ENCODE data around the gene MAP3K5.

Gene MAP3K5

DNA sequence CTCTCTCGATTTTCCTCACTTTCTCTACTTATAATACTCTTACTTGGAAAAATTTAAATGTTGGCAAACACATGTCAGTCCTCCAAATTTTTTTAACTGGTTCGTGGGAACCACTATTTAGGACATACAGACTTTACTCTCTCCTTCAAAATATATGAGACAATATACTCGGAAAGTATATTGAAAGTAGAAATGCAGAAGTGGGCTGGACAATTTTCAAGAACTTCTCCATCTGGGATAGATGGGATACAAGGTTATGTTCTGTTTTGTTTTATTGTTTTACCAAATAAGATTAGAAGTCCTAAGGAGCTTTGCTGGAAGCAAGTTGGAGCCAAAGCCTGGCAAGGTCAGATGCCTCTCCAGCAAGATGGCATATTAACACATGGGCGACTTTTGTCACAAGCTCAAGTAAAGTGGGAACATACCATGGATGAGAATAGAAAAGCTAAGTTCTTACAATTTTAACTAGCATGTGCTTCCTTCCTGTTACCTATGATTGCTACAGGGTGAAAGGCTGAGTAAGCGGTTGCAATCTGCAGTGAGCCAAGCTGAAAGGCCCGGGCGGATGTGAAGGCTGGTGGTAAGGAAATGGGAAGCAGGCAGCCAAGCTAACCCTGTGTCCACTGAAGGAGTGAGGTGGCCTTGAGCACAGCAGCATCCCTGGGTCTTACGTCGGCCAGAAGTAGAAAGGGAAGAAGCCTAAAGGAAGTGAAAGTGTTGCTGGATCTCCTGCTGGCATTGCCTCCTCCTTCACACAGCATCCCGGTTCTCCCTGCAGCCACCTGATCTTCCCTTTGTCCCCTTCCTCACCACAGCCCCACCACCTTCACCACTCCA, 7.1 kb downstream of the MAP3K5 start:
- TF ChIP-seq, protein P1, sequence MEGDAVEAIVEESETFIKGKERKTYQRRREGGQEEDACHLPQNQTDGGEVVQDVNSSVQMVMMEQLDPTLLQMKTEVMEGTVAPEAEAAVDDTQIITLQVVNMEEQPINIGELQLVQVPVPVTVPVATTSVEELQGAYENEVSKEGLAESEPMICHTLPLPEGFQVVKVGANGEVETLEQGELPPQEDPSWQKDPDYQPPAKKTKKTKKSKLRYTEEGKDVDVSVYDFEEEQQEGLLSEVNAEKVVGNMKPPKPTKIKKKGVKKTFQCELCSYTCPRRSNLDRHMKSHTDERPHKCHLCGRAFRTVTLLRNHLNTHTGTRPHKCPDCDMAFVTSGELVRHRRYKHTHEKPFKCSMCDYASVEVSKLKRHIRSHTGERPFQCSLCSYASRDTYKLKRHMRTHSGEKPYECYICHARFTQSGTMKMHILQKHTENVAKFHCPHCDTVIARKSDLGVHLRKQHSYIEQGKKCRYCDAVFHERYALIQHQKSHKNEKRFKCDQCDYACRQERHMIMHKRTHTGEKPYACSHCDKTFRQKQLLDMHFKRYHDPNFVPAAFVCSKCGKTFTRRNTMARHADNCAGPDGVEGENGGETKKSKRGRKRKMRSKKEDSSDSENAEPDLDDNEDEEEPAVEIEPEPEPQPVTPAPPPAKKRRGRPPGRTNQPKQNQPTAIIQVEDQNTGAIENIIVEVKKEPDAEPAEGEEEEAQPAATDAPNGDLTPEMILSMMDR (IDR thresholded peaks at IDR 0.05; ENCODE audit: insufficient read depth, missing control alignments): no peak
- FAIRE-seq (no peak), DNase-seq (ENCODE audit: insufficient read length, low spot score) (no peak)

DNA sequence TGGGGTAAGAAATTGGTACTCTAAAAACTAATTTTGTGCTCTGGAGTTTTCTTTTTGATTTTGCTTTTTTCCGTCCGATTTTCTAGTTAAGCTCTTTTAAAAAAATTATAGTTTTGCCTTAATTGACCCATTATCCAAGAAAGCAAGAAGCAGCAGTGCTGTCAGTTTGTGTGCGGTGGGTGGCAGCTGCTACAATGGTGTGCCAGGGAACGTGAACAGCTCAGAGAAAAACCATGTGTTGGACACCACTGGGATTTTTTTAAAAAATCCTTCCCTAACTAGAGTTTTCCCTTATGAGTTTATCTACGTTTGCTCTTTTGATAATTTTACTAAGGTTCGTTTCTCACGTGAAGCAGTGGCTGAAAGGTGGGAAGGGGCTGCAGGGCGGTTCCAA, 8.0 kb downstream of the MAP3K5 start:
- DNase-seq (ENCODE audit: insufficient read length, low spot score) (no peak), FAIRE-seq (no peak)
- TF ChIP-seq, protein P1 (IDR thresholded peaks at IDR 0.05; ENCODE audit: insufficient read depth, missing control alignments): no peak

DNA sequence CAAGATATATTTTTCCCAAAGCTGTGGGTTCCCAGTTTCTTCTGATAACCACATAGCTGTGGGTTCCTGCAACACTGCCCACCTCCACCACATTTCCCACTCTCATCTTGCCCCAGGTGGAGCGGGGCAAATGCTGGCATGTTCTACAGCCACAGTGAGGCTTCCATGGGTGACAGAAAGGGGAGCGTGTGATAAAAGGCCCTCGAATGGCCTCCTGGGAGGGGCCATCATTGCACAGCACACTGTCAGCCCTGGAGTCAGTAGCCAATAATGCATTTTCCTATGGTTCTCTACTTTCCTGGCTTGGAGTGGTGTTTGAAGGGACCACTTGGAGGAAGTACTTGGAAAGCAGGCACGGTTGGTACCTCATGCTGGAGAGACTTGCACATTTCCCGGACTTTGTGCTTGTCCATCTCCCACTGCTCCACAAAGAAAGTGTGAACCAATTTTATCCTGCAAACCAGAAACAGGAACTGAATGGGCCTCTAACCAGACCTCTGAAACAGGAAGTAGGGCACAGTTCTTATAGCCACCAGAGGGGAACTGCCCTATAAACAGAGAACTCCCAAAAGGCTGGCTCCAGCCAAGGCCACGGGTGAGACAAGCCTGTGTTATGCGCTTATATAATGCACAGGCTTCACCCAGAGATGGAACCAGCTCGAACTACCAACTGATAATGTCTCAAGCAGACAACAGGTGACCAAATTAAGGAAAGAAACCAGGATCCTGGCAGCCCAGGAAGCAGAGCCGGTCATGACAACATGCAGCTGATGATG, 8.6 kb downstream of the MAP3K5 start:
- FAIRE-seq (no peak), DNase-seq (ENCODE audit: insufficient read length, low spot score) (no peak)
- TF ChIP-seq, protein P1 (IDR thresholded peaks at IDR 0.05; ENCODE audit: insufficient read depth, missing control alignments): no peak

DNA sequence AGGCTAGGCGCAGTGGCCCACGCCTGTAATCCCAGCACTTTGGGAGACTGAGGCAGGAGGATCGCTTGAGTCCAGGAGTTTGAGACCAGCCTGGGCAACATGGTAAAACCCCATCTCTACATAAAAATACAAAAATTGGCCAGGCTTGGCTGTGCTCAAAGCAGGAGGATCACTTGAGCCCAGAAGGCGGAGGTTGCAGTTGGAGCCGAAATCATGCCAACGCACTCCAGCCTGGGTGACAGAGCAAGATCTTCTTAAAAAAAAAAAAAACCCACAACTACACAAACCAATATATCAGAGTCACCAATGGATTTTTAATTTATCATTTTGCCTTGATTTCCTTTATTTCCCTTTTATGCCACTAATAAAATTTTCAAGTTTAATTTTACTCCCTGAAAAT, 9.3 kb downstream of the MAP3K5 start:
- no peak for FAIRE-seq
- TF ChIP-seq, protein P1 (IDR thresholded peaks at IDR 0.05; ENCODE audit: insufficient read depth, missing control alignments): no peak
- no peak for DNase-seq (ENCODE audit: insufficient read length, low spot score)

DNA sequence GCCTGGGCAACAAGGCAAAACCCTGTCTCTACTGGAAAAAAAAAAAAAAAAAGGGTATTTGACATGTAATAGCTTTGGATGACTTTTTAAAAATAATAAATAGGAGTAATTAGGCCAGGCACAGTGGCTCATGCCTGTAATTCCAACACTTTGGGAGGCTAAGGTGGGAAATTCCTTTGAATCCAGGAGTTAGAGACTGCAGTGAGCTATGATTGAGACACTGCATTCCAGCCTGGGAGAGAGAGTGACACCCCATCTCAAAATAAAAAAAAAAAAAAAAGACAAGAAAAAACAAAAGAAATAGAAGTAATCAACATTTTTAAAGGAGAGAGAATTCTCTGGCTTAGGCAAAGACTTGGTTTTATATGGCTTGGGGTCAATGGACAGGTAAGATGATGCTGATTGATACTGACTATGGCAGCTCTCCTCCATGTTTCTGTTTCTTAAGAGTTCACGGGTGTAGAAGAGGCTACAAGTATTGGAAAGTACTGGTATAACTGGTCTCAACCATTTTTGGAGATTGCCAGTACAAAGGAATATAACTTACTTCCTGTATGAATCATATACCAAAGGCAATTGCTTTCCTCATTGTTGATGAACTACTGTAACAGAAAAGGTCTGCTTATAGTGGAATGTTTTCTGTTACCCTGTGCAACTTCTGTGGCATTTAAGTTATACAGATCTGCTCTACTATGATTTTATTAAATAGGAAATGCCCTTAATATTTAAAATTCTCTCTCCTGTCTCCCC, 10.1 kb downstream of the MAP3K5 start:
- TF ChIP-seq, protein P1 (IDR thresholded peaks at IDR 0.05; ENCODE audit: insufficient read depth, missing control alignments): no peak
- no peak for FAIRE-seq
- no peak for DNase-seq (ENCODE audit: insufficient read length, low spot score)

DNA sequence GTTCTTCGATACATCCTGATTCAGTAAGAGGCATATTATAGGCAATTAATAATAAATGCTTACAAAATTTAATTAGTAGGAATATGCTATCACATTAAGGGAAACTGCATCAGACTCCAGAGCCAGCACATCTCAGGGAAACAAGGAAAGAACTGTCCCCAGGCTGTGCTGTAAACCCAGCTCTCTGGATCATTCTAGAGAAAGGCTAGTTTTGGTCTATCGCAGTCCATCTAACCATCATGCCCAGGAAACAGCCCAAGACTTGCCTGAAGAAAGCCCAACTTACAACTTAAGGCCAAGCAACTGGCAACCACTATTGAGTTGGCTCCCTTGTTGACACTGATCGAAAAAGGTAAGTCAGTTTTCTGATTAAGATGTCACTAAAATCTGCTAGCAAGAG, 11.3 kb downstream of the MAP3K5 start:
- TF ChIP-seq, protein P1 (IDR thresholded peaks at IDR 0.05; ENCODE audit: insufficient read depth, missing control alignments): no peak
- DNase-seq (ENCODE audit: insufficient read length, low spot score) (no peak), FAIRE-seq (no peak)

Data from D721Med (cell line).